Measurements from ENCODE around the gene ING2. TPM values are rescaled to one million over a fixed set of nuclear protein-coding genes. Genes with fewer than 3 reads are reported as not detected.
"Not testable (repeated sequence)": the region's sequence is repeated elsewhere in the genome, so short reads cannot be mapped to it uniquely, and the experiment has no call there.

ING2 gene
- total RNA-seq, 1 experiment from 2014 or later = 15.3 TPM

GRCh38 chr4:183458005-183458404 lies 46.9 kb upstream of the ING2 start:
- H3K9me3 Mint-ChIP-seq (ENCODE audit: unreplicated experiment) = no peaks in the 10 kb centered on the region

GRCh38 chr4:183463903-183464619 lies 40.8 kb upstream of the ING2 start:
- CTCF ChIA-PET = interaction anchor here (0.9 kb wide), 1 partner anchor 9 kb away, joined by 3 read pairs; no protein-coding TSS in a partner anchor
- H3K4me1 ChIP-seq; H3K4me1 Mint-ChIP-seq (ENCODE audit: low read depth, unreplicated experiment); H3K4me3 ChIP-seq (ENCODE audit: low read depth, low read length); intact Hi-C loops (cut with micrococcal nuclease; ENCODE audit: unreplicated experiment); DNase-seq; H3K9me3 ChIP-seq; BruUV-seq (replicated peaks); H3K27me3 ChIP-seq (replicated peaks; ENCODE audit: control insufficient read depth, insufficient read depth, low read length); H3K27ac Mint-ChIP-seq (ENCODE audit: unreplicated experiment); H3K4me3 Mint-ChIP-seq (ENCODE audit: unreplicated experiment); H3K36me3 Mint-ChIP-seq (ENCODE audit: insufficient read depth, unreplicated experiment); POLR2A ChIA-PET; H3K27me3 Mint-ChIP-seq (ENCODE audit: insufficient read depth, unreplicated experiment); H3K9me3 Mint-ChIP-seq (ENCODE audit: unreplicated experiment); H3K36me3 ChIP-seq (ENCODE audit: control insufficient read depth, insufficient read depth, low read length): not testable (repeated sequence)

More at GRCh38 chr4:183458005-183458404, 46.9 kb upstream of the ING2 start:
- no peaks in the 10 kb centered on the region for H3K36me3 Mint-ChIP-seq (ENCODE audit: insufficient read depth, unreplicated experiment)
- Histone ChIP-seq H3K4me1 (no peaks in the 10 kb centered on the region; the same call in 1 of the 2 replicates), H3K9me3 (no peaks in the 10 kb centered on the region), H3K36me3 (ENCODE audit: control insufficient read depth, insufficient read depth, low read length) (no peaks in the 10 kb centered on the region), H3K27me3 (replicated peaks; ENCODE audit: control insufficient read depth, insufficient read depth, low read length) (no peaks in the 10 kb centered on the region), H3K4me3 (ENCODE audit: low read depth, low read length) (no peak overlapping the region)
- H3K4me3 Mint-ChIP-seq (ENCODE audit: unreplicated experiment) = no peak overlapping the region
- no peaks in the 10 kb centered on the region for H3K27me3 Mint-ChIP-seq (ENCODE audit: insufficient read depth, unreplicated experiment)
- POLR2A ChIA-PET = no interaction called here
- H3K27ac Mint-ChIP-seq (ENCODE audit: unreplicated experiment) = no peak overlapping the region
- DNase-seq = no peak
- intact Hi-C loops (cut with micrococcal nuclease; ENCODE audit: unreplicated experiment) = no loop called here
- CTCF ChIA-PET = no interaction called here
- TF ChIP-seq CTCF (IDR thresholded peaks at IDR 0.05; ENCODE audit: insufficient read depth in 1 of 2, low read depth in 1 of 2, low read length in 1 of 2, severe bottlenecking in 1 of 2, unreplicated experiment in 1 of 2) = no peak
- no peaks in the 10 kb centered on the region for H3K4me1 Mint-ChIP-seq (ENCODE audit: low read depth, unreplicated experiment)
- BruUV-seq (replicated peaks) = no TSS peak

- POLR2A ChIA-PET; CTCF ChIA-PET; H3K4me3 Mint-ChIP-seq (ENCODE audit: unreplicated experiment); BruUV-seq (replicated peaks); H3K27ac Mint-ChIP-seq (ENCODE audit: unreplicated experiment); H3K9me3 Mint-ChIP-seq (ENCODE audit: unreplicated experiment); H3K4me1 ChIP-seq; H3K36me3 Mint-ChIP-seq (ENCODE audit: insufficient read depth, unreplicated experiment); intact Hi-C loops (cut with micrococcal nuclease; ENCODE audit: unreplicated experiment); H3K27me3 ChIP-seq (replicated peaks; ENCODE audit: control insufficient read depth, insufficient read depth, low read length); H3K27me3 Mint-ChIP-seq (ENCODE audit: insufficient read depth, unreplicated experiment); DNase-seq; H3K4me3 ChIP-seq (ENCODE audit: low read depth, low read length); H3K36me3 ChIP-seq (ENCODE audit: control insufficient read depth, insufficient read depth, low read length); H3K4me1 Mint-ChIP-seq (ENCODE audit: low read depth, unreplicated experiment); H3K9me3 ChIP-seq: not testable (repeated sequence)
Observed at GRCh38 chr4:183465879-183466278, 39.0 kb upstream of the ING2 start.

GRCh38 chr4:183467246-183467645 lies 37.6 kb upstream of the ING2 start:
- no peak overlapping the region for H3K4me3 Mint-ChIP-seq (ENCODE audit: unreplicated experiment)
- no peak overlapping the region for H3K27ac Mint-ChIP-seq (ENCODE audit: unreplicated experiment)
- intact Hi-C loops (cut with micrococcal nuclease; ENCODE audit: unreplicated experiment) = no loop called here
- H3K4me1 ChIP-seq = peaks cover 10% of the 10 kb centered on the region
- CTCF ChIA-PET = no interaction called here
- no peaks in the 10 kb centered on the region for H3K36me3 ChIP-seq (ENCODE audit: control insufficient read depth, insufficient read depth, low read length)
- DNase-seq = no peak
- BruUV-seq (replicated peaks) = no TSS peak
- POLR2A ChIA-PET = no interaction called here
- no peaks in the 10 kb centered on the region for H3K36me3 Mint-ChIP-seq (ENCODE audit: insufficient read depth, unreplicated experiment)
- no peak overlapping the region for H3K4me3 ChIP-seq (ENCODE audit: low read depth, low read length)
- no peaks in the 10 kb centered on the region for H3K27me3 ChIP-seq (replicated peaks; ENCODE audit: control insufficient read depth, insufficient read depth, low read length)
- no peaks in the 10 kb centered on the region for H3K27me3 Mint-ChIP-seq (ENCODE audit: insufficient read depth, unreplicated experiment)
- TF ChIP-seq CTCF (IDR thresholded peaks at IDR 0.05; ENCODE audit: insufficient read depth in 1 of 2, low read depth in 1 of 2, low read length in 1 of 2, severe bottlenecking in 1 of 2, unreplicated experiment in 1 of 2) = no peak
- no peaks in the 10 kb centered on the region for H3K9me3 ChIP-seq
- H3K9me3 Mint-ChIP-seq (ENCODE audit: unreplicated experiment) = no peaks in the 10 kb centered on the region
- H3K4me1 Mint-ChIP-seq (ENCODE audit: low read depth, unreplicated experiment) = no peaks in the 10 kb centered on the region
